Hematopoietic multipotent progenitor cell (in vitro differentiated cells): Measurements from ENCODE around the gene C3AR1. TPM values are rescaled to one million over a fixed set of nuclear protein-coding genes. Genes with fewer than 3 reads are reported as not detected.
A peak's percentile ranks its signal among the peaks of the same experiment; 100 is the strongest.

Source experiments
- DNase-seq, 3 donors: peaks; one replicate each; pipeline ENCODE4 v3.0.0-alpha.2; 2011 to 2015; ENCODE audit warnings: low read depth in 2 of 3, low spot score in 2 of 3
- total RNA-seq: library from RNA; depleted of rRNA; stranded (reverse); fragments of >200 nt; gene quantifications from one replicate; pipeline ENCODE4 v1.2.3, GENCODE V29; 2012

The C3AR1 gene
- total RNA-seq, 1 donor = 2.2 TPM

DNA sequence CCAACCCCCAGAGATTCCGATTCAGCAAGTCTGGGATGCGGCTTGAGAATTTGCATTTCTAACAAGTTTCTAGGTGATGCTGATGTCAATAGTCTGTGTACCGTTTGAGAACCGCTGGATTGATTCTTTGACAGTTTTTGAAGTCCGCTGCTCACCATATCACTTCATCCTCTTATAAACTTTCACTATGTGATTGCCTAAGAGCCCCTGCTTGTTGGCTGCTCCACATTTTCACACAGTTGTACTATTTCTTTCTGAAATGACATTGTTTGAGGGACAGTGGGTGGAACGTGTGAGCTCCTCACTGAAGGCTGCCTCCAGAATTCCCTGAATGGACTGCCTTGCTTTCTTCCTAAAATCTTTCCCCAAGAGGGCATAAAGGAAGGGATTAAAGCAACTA, 7.7 kb downstream of the C3AR1 start:
- no peak for DNase-seq

DNA sequence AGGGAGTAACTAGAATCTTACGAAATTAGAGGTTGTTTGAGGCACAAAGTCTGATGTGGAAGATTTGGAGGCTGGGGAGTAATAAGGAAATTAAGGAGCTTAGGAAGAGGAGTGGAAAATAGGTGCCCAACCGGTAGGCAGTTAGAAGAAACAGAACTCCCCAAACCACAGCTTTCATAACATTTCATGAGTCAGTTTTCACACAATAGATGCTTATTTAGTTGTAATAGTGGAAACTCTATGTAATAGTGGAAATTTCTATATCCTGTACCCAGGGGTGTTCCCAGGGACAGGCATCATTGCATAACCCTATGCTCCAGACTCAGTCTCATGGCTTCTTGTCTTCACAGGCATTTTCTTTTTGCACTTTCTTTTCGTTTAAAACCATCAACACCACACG, 8.3 kb downstream of the C3AR1 start:
- no peak for DNase-seq

DNA sequence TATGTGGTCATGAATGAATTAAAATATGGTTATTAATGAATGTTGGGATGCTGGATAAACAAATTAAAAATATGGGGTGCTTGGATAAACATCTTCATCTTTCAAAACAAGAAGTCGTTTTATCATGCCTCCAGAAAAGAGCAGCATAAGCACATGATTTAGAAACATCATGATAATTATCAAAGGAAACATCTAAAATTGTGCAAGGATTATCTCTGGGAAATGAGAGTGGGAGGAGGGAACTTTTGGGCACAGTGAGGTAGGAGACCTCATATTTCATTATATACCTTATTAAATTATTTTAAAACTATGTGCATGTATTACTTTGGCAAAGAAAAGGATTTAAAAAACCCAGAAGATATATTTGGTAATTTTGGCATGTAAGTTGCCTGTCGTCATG, 8.9 kb downstream of the C3AR1 start:
- DNase-seq = no peak

DNA sequence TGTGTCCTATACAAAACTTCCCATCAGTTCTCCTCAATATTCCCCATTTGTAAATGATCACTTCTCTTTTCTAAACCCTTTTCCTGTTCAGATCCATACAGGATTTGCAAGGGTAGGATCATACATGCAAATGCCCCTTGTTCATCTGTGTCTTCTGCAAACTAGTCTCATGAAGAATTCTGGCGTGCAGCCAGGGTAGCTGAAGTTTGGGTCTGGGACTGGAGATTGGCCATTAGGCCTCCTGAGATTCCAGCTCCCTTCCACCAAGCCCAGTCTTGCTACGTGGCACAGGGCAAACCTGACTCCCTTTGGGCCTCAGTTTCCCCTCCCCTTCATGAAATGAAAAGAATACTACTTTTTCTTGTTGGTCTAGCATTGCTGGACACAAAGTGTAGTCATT, 11.3 kb downstream of the C3AR1 start:
- no peak for DNase-seq

DNA sequence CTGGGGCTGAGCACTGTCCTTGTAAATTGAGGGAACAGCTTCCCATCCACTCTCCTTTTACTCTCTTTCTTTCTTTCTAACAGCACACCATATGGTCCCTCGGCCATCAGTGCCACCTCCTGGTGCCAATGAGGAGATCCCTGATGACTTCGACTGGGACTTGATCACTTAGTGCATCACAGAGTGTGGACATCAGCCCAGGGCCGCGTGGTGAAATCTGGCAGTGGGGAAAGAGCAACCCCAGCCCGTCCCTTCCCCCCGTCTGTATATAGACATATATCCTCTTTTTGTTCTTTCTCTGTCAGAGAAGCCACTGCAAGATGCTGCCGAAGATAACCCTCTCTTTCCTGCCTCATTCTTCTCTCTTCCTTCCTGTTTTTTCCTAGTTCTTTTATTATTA, 13.5 kb downstream of the C3AR1 start:
- no peak for DNase-seq

DNA sequence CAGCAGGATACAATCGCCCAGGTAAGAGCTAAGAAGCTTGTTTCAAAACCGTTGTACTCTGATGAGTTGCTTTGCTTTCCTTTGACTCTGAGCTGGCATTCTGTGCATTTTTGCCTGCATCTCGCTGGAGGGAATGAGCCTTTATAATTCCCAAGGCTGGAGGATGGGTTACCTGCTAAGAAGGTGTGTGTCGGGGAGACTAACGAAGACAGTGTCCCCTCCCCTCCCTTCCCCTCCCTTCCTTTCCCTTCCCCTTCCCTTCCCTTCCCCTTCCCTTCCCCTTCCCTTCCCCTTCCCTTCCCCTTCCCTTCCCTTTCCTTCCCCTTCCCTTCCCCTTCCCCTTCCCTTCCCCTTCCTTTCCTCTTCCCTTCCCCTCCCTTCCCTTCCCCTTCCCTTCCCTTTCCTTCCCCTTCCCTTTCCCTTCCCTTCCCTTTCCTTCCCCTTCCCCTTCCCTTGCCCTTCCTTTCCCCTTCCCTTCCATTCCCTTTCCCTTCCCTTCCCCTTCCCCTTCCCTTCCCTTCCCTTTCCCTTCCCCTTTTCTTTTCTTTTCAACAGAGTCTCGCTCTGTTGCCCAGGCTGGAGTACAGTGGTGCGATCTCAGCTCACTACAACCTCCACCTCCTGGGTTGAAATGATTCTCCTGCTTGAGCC, 15.4 kb downstream of the C3AR1 start:
- no peak for DNase-seq

DNA sequence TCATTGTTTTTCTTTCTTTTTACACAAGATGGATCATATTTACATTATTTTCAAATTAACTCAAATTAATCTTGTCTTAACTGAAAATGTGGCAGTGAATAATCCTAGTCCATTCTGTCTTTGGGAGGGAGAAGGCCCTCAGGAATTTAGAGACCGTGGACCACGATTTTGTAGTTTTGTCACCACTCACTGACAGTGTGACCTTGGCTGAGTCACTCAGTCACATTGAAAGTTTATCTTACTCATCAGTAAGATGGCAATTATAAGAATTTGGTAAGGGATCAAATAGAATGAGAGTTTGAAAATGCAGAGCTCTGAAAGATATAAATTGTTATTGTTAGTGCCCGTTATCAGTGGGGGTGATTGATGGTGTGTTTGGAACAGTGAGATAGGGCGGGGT, 17.3 kb downstream of the C3AR1 start:
- no peak for DNase-seq

DNA sequence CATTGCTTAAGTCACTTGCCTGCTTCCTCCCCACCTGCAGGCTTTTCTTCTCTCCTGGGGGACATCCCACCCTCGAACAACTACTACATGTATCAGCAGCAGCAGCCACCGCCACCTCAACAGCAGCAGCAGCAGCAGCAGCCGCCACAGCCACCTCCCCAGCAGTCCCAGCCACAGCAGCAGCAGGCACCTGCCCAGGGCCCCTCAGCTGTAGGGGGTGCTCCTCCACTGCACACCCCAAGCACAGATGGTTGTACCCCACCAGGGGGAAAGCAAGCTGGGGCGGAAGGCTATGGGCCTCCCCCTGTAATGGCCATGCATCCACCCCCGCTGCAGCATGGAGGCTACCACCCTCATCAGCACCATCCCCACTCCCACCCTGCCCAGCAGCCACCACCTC, 18.3 kb downstream of the C3AR1 start:
- DNase-seq = no peak

DNA sequence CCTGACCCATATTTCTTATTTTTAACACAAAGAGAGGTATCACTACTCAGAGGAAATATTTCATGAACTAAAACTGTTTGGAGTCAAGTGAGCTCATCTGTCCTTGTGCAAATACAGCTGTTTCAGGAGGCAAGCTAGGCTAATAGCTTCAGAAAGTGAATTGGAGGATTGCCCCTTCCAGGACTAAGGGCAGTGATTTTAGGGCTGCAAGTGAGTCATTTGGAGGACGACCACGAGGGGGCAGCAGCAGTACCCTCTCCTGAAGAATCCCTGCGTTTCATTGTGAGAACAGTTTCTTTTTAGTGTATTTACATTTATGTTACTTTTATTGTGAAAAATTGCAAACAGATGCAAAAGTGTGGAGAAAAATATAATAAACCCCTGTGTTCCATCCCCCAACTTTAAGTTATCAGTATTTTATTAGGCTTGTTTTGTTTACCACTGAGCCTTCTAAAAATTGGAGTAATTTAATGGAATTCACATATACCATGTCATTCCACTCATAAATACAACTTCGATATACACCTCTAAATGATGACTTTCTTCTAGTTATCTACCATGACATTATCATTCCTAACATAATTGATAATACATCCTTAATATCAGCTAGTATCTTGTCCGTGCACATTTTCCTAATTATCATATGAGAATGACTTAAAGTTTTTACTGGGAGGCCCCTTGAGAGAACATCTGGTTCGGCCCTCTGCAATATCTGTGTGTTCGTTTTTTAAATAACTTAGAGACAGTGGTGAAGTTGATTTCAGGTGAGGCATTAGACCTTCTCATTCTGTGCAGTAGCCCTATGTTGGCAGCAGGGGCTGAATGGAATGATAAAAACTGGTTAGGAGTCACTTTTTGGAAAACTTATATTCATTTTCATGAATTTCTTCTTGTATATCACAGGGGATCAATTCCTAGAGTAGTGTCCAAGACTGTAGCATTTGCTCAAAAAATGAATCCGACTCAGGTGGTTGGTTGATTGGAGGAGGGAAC, 19.9 kb downstream of the C3AR1 start:
- peak; percentile 67 to 87 (median 69) for DNase-seq

DNA sequence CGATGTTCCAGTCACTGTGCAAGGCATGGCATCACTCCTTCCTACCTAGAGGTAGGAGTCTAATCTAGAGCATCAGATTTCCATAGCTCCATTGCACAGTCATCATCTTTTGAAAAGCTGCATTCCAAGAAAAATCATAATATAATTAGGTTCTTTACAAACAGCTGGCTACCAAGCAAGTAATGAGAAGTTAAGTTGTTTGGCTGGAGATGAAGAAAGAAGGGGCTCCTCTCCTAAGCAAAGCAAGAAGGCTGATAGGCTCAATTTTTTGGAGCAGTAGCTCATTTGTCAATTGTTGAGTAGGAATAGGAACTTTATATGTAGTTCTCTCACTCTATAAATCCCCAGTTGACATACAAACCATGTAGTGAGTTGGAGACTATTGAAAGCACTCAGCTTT, 25.4 kb downstream of the C3AR1 start:
- DNase-seq = no peak

DNA sequence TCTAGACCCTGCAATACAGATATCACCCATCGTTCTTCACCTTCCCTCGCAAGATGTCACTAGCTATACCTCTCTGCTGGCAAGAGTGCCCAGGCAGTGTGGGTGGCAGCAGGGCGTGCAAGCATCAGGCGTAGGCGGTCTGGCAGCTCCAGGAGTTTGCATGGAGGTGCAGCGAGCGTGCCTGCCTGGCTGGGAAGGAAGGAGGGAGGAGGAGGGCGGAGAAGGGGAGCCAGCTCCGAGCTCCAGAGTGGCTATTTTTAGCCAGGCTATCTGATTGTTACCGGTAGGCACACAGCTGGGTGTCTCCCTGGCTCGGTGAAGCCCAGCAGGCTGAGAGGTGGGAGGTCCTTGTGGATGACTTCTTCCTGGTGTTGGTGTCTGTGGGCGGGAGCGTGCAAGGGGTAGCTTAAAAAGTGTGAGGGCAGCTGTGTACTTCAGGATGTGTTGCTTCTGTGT, 27.5 kb downstream of the C3AR1 start:
- peak in 1 of 3 donors; percentile 19 for DNase-seq

DNA sequence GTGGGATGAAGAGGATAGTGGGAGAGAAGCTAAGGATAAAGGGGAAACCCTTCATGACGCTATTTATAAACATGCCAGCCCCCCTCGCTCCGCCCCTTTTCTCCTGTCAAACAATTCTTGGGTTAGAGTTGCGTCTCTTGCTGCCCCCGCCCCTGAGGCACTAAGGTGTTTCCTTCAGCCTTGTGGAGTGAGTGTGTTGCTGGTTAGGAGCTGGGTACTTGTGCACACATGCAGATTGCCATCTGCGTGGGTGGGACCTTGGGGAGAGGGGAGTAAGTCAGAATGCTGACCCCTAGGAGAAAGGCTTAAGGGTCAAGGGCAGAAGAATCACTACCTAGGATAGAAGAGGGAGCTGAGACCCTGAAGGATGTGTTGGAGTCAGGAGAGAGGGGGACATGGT, 28.2 kb downstream of the C3AR1 start:
- no peak for DNase-seq

DNA sequence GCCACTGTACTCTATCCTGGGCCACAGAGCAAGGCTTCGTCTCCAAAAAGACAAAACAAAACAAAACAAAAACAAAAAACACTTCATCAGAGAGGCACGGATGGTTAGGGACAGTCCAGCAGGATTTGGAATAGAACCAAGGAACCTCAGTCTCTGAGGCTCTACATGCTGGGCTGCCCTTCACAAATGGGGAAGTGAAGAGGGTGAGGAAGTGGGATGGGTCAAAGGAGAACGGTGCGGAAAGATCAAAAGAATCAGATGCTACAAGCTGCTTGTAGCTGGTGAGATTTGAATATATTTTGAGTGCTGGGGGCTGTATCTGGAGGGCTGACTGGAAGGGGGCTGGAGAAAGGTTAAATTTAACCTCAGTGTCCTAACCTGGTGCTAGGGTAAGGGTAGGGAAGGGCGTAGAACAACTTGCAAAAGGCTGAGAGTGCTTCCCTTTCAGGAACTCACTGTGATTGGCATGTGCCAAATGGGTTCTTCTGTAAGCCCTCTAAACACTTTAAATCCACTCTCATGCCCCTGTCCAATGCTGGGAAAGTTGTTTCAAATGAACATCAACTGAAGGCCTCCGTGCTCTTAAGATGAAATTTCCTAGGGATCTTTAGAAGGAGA, 29.0 kb downstream of the C3AR1 start:
- peak in 2 of 3 donors; percentile 49 to 78 for DNase-seq

DNA sequence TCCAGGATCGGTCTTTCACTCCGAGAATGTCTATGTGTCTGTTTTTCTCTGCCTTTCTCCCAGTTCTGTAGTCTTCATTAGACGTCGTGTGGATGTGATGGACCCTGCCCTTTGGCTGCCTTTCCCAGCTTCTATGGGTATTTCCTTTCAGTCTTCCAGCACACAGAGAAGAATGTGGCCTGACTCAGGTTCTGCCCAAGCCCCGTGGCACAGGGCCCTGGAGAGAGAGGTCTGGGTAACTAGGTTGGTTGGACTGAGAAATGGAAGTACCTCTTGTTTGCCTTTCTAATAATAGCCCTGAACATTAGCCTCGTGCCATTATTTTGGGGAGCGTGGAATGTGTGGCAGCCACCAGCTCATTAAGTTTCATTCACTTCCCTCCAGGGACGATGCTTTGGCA, 29.8 kb downstream of the C3AR1 start:
- no peak for DNase-seq

DNA sequence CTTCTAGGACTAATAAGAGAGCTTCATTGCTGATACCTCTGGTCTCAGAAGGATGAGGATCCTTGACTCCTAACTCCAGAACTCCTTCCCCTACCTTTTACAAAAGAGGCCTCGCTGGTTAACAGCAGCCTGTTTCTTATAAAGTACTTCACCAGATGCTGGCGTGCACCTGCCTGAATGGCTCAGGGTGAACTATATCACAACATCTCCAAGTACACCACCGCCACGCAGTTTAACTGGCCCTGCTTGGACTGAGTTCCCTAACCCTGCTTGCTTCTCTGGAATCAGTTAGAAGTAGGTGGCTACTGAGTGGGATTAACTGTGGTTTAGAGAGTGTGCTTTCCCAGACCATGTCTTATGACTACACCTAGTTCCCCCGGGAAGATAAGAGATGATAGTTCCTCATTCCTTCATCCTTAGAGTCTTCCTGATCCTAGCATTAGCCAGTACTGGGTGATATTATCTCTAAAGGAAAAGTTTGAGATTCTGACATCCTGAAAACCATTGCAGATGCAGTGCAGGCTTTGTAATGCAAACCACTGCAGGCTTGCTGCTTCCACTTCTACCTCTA, 30.6 kb downstream of the C3AR1 start:
- DNase-seq = no peak

DNA sequence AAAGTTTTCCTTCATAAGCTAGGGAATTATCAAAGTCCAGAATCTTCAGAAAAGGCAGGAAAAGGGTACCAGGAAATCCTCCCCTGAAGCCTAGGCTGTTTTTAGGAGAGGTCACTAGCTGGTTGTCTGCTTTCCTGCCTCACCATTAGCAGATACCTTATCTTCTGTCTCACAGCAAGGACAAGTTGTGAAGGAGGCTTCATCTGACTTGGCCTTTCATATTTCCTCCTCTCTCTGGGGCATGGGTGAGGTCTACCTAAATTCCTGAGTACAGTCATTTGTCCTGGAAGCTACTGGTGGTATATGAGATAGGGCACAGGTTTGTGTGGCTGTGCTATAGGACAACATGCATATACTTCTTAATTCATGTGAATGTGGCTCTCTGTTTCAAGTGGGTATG, 31.4 kb downstream of the C3AR1 start:
- DNase-seq = no peak

DNA sequence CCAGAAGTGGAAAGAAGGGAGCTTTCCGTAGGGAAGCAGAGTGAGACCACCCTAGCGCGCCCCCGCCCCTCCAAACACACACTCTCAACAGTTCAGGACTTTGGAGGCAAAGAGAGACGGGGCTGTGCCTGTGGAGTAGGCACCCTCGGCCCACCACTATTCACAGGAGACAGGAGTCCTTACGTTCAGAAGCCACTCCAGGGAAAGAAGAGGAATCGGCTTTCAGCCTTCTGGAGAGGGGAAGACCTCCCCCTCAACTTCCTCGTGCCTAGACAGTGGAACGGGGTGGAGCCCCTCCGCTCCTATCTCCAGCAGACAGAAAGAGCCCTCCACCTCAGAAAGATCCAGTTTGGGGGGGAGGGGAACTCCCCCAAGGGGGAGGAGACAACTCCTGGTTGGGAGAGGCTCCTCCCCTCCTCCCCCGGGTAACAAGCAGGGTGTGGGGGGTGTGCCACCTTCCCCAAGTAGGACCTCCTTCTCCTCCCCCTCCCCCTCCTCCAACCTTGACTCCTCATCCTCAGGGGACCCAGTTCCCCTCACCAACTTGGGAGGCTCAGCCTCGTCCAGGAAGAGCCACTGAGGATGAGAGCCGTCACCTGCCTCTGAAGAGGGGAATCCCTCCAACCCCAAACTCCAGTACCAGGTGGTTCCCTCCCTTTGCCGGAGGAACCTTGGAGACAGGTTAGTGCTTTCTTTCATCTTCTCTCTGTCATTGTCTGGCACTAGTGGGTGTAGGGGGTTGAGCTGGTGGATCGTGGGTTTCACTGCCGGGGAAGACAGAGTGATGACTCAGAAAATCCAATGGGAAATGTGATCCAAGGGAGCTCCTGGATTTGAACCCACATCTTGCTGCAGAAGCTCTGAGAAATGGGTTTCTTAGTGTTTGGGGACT, 32.8 kb downstream of the C3AR1 start:
- peak in 2 of 3 donors; percentile 21 to 38 for DNase-seq

DNA sequence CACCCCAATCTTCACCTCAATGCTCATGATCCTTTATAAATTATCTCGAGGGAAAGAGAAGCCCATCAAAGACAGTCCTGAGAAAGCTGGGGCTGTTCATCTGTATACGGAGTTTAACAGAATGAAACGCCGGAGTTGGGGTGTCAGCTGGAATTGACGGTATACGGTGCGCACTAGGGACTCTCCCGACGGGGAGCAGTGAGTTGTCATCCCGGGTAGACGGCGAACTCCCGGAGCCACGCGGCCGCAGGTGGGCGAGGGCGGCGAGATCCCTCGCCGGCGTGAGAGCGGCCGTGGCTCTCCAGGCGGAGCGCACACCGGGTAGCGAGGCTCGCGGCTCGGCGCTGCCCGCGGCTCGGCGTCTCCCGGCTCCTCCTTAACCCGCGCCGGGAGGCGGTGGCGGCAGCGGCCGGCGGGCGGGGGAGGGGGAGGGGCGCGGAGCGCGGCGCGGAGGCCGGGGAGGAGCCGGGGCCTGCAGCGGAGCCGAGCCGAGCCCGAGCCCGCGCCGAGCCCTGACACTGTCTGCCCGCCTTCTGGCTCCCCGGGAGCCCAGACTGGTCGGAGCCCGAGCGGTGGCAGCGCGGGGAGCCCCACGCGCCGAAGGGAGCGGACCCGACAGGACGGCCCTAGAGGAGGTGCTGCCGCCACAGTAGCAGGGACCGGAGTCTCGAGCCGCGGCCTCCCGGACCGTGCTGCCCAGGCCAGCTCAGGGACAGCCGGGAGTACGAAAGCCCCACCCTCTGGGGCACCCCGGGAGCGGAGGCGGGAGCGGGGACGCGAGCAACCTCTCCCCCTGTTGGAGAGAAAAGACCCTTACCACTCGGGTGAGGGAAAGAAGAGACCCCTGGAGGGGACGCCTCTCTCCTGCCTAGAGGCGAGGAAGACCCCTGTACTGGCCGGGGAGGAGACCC, 33.7 kb downstream of the C3AR1 start, which contains the start of gene FOXJ2:
TSS of gene FOXJ2 (plus strand) at position 475 of the 911 bp plus-strand sequence. CDS start 7,117 bp downstream, outside the sequence.
- peak; percentile 68 to 74 (median 72) for DNase-seq

DNA sequence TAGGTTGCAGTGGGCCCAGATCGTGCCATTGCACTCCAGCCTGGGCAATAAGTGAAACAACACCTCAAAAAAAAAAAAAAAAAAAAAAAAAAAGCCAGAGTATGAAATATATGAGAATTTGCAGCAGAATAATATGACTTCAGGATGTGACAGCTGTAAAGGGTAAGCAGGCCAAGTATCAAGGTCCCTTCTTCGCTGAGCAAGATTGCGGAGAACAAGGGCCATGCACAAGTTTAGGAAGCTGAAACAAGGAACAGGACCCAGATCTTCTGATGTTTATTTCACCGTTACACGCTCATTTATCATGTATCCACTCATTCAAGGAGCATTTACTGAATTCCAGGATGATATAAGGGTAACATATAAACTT, 34.3 kb downstream of the C3AR1 start:
- DNase-seq = peak in 1 of 3 donors; percentile 35
